GM12801 (cell line): ENCODE results near the gene TRAPPC10.

Experiments
- TF ChIP-seq, protein P1 (sequence below): IDR thresholded peaks from one replicate; pipeline ENCODE4 v1.5.1; 2011; ENCODE audit warnings: control low read depth; ENCODE audit not compliant: insufficient read length; ENCODE audit errors: extremely low read depth

TRAPPC10 gene

DNA sequence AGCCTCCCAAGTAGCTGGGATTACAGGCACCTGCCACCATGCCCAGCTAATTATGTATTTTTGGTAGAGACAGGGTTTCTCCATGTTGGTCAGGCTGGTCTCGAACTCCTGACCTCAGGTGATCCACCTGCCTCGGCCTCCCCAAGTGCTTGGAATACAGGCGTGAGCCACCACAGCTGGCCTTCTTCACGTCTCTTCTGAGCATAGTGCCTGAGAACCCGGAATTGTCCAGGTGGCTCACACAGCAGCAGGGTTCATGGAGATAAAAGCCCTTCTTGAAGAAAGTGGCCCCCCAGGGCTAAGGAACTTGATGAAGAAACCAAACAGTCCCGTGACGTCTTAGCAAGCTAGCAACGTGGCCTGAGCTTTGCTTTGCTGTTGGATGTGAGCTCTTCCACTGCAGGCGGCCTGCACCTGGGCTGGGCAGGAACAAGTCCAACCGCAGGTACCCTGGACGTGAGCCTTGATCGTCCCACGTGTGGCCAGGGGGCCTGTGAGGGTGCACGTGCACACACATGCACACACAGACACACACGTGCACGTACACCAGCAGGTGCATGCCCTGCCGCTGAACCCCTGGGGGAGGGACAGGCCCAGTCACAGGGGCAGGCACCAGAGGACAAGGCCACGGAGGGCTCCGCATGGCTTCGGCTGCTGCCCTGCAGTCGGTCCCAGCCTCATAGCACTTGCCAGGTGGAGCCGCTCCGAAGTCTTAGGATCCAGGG lies 23.4 kb upstream of the TRAPPC10 start:
- TF ChIP-seq, protein P1, sequence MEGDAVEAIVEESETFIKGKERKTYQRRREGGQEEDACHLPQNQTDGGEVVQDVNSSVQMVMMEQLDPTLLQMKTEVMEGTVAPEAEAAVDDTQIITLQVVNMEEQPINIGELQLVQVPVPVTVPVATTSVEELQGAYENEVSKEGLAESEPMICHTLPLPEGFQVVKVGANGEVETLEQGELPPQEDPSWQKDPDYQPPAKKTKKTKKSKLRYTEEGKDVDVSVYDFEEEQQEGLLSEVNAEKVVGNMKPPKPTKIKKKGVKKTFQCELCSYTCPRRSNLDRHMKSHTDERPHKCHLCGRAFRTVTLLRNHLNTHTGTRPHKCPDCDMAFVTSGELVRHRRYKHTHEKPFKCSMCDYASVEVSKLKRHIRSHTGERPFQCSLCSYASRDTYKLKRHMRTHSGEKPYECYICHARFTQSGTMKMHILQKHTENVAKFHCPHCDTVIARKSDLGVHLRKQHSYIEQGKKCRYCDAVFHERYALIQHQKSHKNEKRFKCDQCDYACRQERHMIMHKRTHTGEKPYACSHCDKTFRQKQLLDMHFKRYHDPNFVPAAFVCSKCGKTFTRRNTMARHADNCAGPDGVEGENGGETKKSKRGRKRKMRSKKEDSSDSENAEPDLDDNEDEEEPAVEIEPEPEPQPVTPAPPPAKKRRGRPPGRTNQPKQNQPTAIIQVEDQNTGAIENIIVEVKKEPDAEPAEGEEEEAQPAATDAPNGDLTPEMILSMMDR = no peak

DNA sequence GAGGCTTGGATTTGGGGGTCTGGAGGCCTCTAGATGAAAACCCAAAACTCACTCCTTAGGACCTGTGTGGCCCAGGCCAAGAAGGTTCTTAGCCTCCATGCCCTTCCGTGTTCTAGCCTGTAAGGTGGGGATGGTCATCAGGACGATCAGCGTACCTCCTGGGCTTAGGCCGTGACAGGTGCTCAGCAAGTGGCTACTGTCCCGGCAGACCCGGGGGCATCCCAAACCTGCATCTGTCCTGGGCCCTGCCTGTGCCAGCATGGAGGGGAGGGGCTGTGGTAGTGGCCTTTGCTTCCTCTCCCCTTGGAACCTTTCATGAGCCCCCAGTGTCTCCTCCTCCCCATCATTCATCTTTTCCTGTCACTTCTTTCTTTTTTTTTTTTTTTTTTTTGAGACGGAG lies 22.7 kb upstream of the TRAPPC10 start:
- TF ChIP-seq, protein P1 = no peak

GRCh38 chr21:43991447-43991991 lies 20.6 kb upstream of the TRAPPC10 start:
- TF ChIP-seq, protein P1 = no peak

DNA sequence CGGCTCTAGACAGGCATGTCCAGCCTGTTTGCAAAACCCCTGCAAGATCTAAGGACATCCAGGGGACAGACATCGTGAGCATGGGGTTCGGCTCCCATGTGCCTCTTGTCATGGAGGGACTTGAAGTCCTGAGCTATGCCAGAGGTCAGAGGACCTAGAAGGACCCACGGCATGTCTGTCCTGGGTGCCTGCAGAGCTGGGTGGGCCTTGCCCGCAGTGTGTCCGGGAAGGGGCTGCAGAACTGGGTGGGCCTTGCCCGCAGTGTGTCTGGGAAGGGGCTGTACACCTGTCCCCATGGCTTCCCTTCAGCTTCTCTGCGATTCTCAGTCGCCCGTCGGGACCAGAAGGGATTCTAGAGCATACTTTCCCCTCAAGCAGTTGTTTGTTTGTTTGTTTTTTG lies 20.0 kb upstream of the TRAPPC10 start:
- TF ChIP-seq, protein P1 = no peak

DNA sequence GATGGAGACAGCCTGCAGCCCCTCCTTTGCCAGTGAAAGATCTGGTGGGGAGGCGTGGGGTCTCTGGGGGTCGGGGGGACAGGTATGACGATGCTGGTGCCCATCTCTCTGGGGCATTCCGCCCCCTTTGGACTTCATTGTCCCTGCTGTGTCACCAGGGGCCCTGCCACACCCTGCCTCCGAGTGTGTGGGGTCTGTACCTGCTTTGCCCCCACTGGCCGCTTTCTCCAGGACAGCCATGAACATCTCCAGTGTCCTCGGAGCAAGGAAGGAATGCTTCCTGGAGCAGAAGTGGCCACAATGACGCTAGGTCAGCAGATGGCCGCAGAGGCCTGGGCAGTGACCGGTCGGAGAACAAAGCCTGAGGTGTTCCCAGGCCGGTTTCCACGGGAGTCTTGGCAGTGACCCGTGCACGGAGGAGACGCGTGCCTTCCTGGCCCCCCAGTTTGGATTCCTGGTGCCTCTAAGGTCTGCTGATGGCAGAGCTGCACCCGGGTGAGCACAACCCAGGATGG lies 18.6 kb upstream of the TRAPPC10 start:
- TF ChIP-seq, protein P1 = no peak

- TF ChIP-seq, protein P1 = no peak
These were observed 18.0 kb upstream of the TRAPPC10 start for GRCh38 chr21:43994085-43994484.

GRCh38 chr21:43994646-43995045 lies 17.5 kb upstream of the TRAPPC10 start:
- TF ChIP-seq, protein P1 = no peak
